ENCODE data around the gene NUTM2G.

DNA sequence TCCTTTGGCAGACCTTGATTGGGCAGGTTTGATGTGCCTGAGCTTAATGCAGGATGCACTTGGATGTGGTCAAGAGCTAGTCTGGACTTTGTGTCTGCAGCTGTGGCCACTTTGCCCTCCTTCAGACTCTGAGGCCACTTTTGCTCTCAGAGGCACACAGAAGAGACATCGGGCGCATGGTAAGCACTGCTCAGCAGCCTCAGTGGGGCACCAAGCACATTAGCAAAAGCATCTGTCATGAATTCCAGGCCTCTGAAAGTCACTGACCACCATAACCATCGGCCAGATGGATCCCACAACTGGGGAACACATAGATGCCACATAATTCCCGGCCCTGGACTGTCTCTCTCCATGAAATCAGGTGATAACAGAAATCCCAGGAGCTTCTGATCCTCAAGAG lies 40.1 kb upstream of the NUTM2G start:
- TF ChIP-seq TAF1 (IDR thresholded peaks at IDR 0.05; ENCODE audit: low read depth, low read length) (no peak), SPI1 (IDR thresholded peaks at IDR 0.05; ENCODE audit: low read depth, low read length) (no peak), POLR2AphosphoS5 (IDR thresholded peaks at IDR 0.05; ENCODE audit: low read depth, low read length) (no peak), POLR2A (IDR thresholded peaks at IDR 0.05; ENCODE audit: low read depth, low read length) (no peak), PAX5 (IDR thresholded peaks at IDR 0.05; ENCODE audit: insufficient read depth, low read length, severe bottlenecking) (no peak)

Measured in GM12891 (cell line).